Gastroesophageal sphincter (tissue), 3 donors: ENCODE data around the gene BHLHE23.

ENCODE experiments used
- POLR2A ChIP-seq, 2 donors: fragments of 450-650 bp; IDR thresholded peaks; one replicate each; pipeline ENCODE4 v1.6.1; 2017; ENCODE audit warnings: antibody characterized with exemption in 2 of 2, mild to moderate bottlenecking in 2 of 2, moderate library complexity in 1 of 2
- TF ChIP-seq, protein P1 (sequence below), 4 experiments: fragments of 200-600 bp in 2 of 4; fragments of 450-650 bp in 2 of 4; sonication (generic) in 1 of 4; IDR thresholded peaks; one replicate each; pipeline ENCODE4 v1.5.1; 2017 to 2019; ENCODE audit warnings: antibody characterized with exemption in 4 of 4, mild to moderate bottlenecking in 2 of 4, moderate library complexity in 2 of 4

DNA sequence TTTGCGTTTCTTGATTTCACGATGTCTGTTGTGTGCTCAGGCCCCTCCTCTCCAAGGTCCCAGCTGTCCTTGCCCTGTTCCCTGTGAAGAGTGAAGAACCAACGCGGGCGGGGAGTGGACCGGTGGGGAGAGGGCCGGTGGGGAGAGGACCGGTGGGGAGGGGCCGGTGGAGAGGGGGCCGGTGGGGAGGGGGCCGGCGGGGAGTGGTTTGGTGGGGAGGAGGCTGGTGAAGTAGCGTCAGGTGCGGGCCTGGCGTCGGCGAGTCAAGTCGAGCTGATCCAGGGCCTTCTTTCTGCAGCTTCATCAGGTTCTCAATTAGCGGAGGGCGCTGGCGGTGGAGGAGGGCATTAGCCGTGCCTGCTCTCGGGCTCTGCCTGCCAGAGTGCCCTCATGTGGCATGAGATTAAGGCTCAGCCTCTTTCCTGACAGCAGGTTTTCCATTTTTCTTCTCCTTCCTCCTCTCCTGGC lies 21.2 kb upstream of the BHLHE23 start:
- TF ChIP-seq, protein P1, sequence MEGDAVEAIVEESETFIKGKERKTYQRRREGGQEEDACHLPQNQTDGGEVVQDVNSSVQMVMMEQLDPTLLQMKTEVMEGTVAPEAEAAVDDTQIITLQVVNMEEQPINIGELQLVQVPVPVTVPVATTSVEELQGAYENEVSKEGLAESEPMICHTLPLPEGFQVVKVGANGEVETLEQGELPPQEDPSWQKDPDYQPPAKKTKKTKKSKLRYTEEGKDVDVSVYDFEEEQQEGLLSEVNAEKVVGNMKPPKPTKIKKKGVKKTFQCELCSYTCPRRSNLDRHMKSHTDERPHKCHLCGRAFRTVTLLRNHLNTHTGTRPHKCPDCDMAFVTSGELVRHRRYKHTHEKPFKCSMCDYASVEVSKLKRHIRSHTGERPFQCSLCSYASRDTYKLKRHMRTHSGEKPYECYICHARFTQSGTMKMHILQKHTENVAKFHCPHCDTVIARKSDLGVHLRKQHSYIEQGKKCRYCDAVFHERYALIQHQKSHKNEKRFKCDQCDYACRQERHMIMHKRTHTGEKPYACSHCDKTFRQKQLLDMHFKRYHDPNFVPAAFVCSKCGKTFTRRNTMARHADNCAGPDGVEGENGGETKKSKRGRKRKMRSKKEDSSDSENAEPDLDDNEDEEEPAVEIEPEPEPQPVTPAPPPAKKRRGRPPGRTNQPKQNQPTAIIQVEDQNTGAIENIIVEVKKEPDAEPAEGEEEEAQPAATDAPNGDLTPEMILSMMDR (IDR thresholded peaks at IDR 0.05) = no peak
- no peak for TF ChIP-seq POLR2A (IDR thresholded peaks at IDR 0.05)
